HepG2 (cell line): ENCODE data around the gene CDV3. TPM values are rescaled to one million over a fixed set of nuclear protein-coding genes. Genes with fewer than 3 reads are reported as not detected.

Experiments used
- CREB1 ChIP-seq, 2 experiments: fragments of 450-650 bp in 1 of 2; IDR thresholded peaks; 2 replicates each; pipeline ENCODE4 v1.6.1; 2016 to 2017; ENCODE audit warnings: control low read depth in 1 of 2, mild to moderate bottlenecking in 1 of 2, missing compliant biosample characterization in 1 of 2, missing genetic modification characterization in 1 of 2
- EZH2 ChIP-seq: conservative IDR thresholded peaks from 2 replicates; pipeline ENCODE4 v1.6.1; 2012; ENCODE audit warnings: mild to moderate bottlenecking, low read depth, low read length, moderate library complexity
- HDAC1 ChIP-seq: sonication (generic); formaldehyde crosslinking; IDR thresholded peaks from 2 replicates; pipeline ENCODE4 v1.5.1; 2020; ENCODE audit warnings: mild to moderate bottlenecking, missing genetic modification reagents
- MXI1 ChIP-seq: IDR thresholded peaks from 3 replicates; pipeline ENCODE4 v1.6.1; 2012; ENCODE audit warnings: low read depth, low read length, inconsistent platforms, borderline replicate concordance
- NR3C1 ChIP-seq: sonication (generic); formaldehyde crosslinking; IDR thresholded peaks from 2 replicates; pipeline ENCODE4 v1.4.0; 2020; ENCODE audit warnings: missing genetic modification reagents
- POLR2A ChIP-seq, 2 experiments: IDR thresholded peaks; 2 replicates each; pipeline ENCODE4 v1.6.1; 2011; ENCODE audit warnings: low read depth in 2 of 2, low read length in 2 of 2, mild to moderate bottlenecking in 1 of 2, moderate library complexity in 1 of 2; ENCODE audit not compliant: insufficient read depth in 1 of 2
- RBM22 ChIP-seq: fragments of 200-400 bp; formaldehyde crosslinking; optimal IDR thresholded peaks from 2 replicates; pipeline ENCODE3; 2017; ENCODE audit warnings: mild to moderate bottlenecking, low read length, moderate library complexity
- RFXANK ChIP-seq: IDR thresholded peaks from 2 replicates; pipeline ENCODE4 v1.6.1; 2016
- SALL1 ChIP-seq: sonication (generic); formaldehyde crosslinking; IDR thresholded peaks from 2 replicates; pipeline ENCODE4 v1.8.0; 2022; ENCODE audit warnings: mild to moderate bottlenecking, missing genetic modification reagents
- ZNF556 ChIP-seq: sonication (generic); formaldehyde crosslinking; IDR thresholded peaks from 2 replicates; pipeline ENCODE4 v1.4.0; 2020; ENCODE audit warnings: mild to moderate bottlenecking, missing genetic modification reagents, borderline replicate concordance
- ZNF660 ChIP-seq: sonication (generic); formaldehyde crosslinking; IDR thresholded peaks from 2 replicates; pipeline ENCODE4 v1.5.1; 2020; ENCODE audit warnings: mild to moderate bottlenecking, low read depth, missing genetic modification reagents, borderline replicate concordance
- ZNF703 ChIP-seq: sonication (generic); formaldehyde crosslinking; IDR thresholded peaks from 2 replicates; pipeline ENCODE4 v1.5.1; 2020; ENCODE audit warnings: missing genetic modification reagents, mild to moderate bottlenecking, moderate library complexity, borderline replicate concordance
- ZNF749 ChIP-seq: sonication (generic); formaldehyde crosslinking; IDR thresholded peaks from 2 replicates; pipeline ENCODE4 v1.8.0; 2022; ENCODE audit warnings: mild to moderate bottlenecking, missing genetic modification reagents, moderate library complexity, borderline replicate concordance
- polyA plus RNA-seq, 8 experiments: library from polyadenylated mRNA; depleted of rRNA in 3 of 8; stranded (reverse) in 7 of 8; unstranded in 1 of 8; fragments of >200 nt; fragmentation: Illumina TruSeq in 4 of 8; extraction: Trizol in 4 of 8; gene quantifications; 2 replicates each; pipeline versions ENCODE4 v1.2.1 to v1.2.3, GENCODE V29; 2011 to 2016; ENCODE audit warnings: low read depth in 4 of 8, missing spikeins in 1 of 8, mixed read lengths in 1 of 8; ENCODE audit not compliant: insufficient read depth in 1 of 8
- total RNA-seq, 5 experiments: library from RNA; depleted of rRNA; stranded (reverse); fragments of >200 nt; fragmentation: Illumina TruSeq; extraction: Trizol; gene quantifications; 2 replicates each; pipeline ENCODE4 v1.2.3, GENCODE V29; 2016; ENCODE audit warnings: low read depth in 1 of 5
- TF ChIP-seq, protein P1 (sequence below): sonication (generic); formaldehyde crosslinking; IDR thresholded peaks from 2 replicates; pipeline ENCODE4 v1.4.0; 2020; ENCODE audit warnings: missing genetic modification reagents, mild to moderate bottlenecking, borderline replicate concordance
- TF ChIP-seq, protein P2 (sequence below): sonication (generic); formaldehyde crosslinking; IDR thresholded peaks from 2 replicates; pipeline ENCODE4 v1.4.0; 2020; ENCODE audit warnings: missing genetic modification reagents
- TF ChIP-seq, protein P3 (sequence below): IDR thresholded peaks from 2 replicates; pipeline ENCODE4 v1.6.1; 2018; ENCODE audit warnings: missing genetic modification reagents
- TF ChIP-seq, protein P4 (sequence below): sonication (generic); formaldehyde crosslinking; IDR thresholded peaks from 2 replicates; pipeline ENCODE4 v1.8.1; 2023; ENCODE audit warnings: mild to moderate bottlenecking, moderate library complexity, missing genetic modification reagents
- TF ChIP-seq, protein P5 (sequence below): IDR thresholded peaks from 2 replicates; pipeline ENCODE4 v1.6.1; 2016; ENCODE audit warnings: missing compliant biosample characterization, missing genetic modification reagents, borderline replicate concordance
- TF ChIP-seq, protein P6 (sequence below): sonication (generic); formaldehyde crosslinking; IDR thresholded peaks from 2 replicates; pipeline ENCODE4 v1.8.0; 2022; ENCODE audit warnings: missing genetic modification reagents, mild to moderate bottlenecking, moderate library complexity, borderline replicate concordance

The CDV3 gene
- total and polyA plus RNA-seq, 2 of the 13 experiments (the other 11 are each of a cell fraction or from before 2014, with no cell fraction given): 46.6 to 145 TPM

DNA sequence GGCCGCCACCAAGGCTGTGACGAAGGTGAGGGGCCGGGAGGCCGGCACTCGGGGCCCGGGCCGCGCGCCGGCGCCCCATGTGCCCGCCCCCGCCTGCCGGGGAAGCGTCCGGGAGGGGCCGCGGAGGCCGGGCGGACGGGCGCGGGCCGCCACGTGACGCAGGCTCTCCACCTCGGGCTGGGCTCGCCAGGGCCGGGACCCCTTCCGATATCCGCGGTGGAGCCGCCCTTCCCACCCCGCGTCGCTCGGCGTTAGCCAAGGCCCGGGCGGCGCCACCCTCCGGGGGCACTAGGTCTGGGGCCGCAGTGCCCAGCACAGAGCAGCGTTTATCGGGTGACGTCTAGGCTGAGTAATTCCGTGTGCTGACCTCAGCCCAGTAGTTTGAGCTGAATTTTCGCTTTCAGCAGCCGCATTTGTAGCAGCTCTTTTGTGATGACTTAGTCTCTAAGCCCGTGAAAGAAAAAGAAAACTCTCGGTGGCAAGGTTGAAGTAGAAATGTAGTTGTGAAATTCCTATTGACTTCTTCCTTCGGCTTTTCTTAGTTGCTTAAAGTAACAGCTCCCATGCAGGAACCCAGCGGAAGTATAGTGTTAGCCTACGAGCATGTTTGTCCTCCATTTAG lies 885 bp downstream of the CDV3 start (continued):
- TF ChIP-seq ZNF749 (CRISPR knock-in tag) (no peak), SALL1 (CRISPR knock-in tag) (peak; percentile 53; the same call in 1 of the 2 replicates), CREB1 (IDR thresholded peaks at IDR 0.05) (0 out of 2 replicates have a peak, but pooled peaks have one; percentile 36), CREB1 (CRISPR knock-in tag; IDR thresholded peaks at IDR 0.05) (no peak), MXI1 (peak; percentile 48; the same call in 1 of the 3 replicates), ZNF660 (no peak), ZNF556 (CRISPR knock-in tag) (no peak), ZNF703 (CRISPR knock-in tag) (no peak), EZH2 (no peak), RBM22 (no peak), POLR2A (IDR thresholded peaks at IDR 0.05; ENCODE audit: insufficient read depth in 1 of 2, low read depth in 2 of 2, low read length in 2 of 2) (peak; percentile 32 to 43; a peak in 2 of 4 replicates), RFXANK (CRISPR knock-in tag) (no peak), NR3C1 (CRISPR knock-in tag) (no peak), HDAC1 (CRISPR knock-in tag) (peak; percentile 68)
- TF ChIP-seq, protein P1, sequence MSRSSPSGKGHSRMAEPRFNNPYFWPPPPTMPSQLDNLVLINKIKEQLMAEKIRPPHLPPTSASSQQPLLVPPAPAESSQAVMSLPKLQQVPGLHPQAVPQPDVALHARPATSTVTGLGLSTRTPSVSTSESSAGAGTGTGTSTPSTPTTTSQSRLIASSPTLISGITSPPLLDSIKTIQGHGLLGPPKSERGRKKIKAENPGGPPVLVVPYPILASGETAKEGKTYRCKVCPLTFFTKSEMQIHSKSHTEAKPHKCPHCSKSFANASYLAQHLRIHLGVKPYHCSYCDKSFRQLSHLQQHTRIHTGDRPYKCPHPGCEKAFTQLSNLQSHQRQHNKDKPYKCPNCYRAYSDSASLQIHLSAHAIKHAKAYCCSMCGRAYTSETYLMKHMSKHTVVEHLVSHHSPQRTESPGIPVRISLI (CRISPR knock-in tag): no peak
- TF ChIP-seq, protein P2, sequence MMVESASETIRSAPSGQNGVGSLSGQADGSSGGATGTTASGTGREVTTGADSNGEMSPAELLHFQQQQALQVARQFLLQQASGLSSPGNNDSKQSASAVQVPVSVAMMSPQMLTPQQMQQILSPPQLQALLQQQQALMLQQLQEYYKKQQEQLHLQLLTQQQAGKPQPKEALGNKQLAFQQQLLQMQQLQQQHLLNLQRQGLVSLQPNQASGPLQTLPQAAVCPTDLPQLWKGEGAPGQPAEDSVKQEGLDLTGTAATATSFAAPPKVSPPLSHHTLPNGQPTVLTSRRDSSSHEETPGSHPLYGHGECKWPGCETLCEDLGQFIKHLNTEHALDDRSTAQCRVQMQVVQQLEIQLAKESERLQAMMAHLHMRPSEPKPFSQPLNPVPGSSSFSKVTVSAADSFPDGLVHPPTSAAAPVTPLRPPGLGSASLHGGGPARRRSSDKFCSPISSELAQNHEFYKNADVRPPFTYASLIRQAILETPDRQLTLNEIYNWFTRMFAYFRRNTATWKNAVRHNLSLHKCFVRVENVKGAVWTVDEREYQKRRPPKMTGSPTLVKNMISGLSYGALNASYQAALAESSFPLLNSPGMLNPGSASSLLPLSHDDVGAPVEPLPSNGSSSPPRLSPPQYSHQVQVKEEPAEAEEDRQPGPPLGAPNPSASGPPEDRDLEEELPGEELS (CRISPR knock-in tag): no peak
- TF ChIP-seq, protein P3, sequence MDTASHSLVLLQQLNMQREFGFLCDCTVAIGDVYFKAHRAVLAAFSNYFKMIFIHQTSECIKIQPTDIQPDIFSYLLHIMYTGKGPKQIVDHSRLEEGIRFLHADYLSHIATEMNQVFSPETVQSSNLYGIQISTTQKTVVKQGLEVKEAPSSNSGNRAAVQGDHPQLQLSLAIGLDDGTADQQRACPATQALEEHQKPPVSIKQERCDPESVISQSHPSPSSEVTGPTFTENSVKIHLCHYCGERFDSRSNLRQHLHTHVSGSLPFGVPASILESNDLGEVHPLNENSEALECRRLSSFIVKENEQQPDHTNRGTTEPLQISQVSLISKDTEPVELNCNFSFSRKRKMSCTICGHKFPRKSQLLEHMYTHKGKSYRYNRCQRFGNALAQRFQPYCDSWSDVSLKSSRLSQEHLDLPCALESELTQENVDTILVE (CRISPR knock-in tag): no peak
- TF ChIP-seq, protein P4, sequence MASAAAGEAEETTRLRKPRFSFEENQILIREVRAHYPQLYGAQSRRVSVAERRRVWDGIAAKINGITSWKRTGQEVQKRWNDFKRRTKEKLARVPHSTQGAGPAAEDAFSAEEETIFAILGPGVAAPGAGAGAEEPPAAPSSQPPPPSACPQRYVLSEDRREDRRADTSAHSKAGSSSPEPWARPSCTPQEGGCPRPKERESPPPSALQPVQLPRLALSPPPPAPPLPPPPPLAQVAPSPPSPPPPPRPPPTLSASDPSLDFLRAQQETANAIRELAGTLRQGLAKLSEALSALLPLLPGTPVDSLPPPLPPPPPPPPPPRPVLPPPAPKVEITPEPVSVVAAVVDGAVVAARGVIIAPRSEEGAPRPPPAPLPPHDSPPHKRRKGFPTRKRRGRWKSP: 0 out of 2 replicates have a peak, but pooled peaks have one; percentile 29
- TF ChIP-seq, protein P5, sequence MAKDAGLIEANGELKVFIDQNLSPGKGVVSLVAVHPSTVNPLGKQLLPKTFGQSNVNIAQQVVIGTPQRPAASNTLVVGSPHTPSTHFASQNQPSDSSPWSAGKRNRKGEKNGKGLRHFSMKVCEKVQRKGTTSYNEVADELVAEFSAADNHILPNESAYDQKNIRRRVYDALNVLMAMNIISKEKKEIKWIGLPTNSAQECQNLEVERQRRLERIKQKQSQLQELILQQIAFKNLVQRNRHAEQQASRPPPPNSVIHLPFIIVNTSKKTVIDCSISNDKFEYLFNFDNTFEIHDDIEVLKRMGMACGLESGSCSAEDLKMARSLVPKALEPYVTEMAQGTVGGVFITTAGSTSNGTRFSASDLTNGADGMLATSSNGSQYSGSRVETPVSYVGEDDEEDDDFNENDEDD (CRISPR knock-in tag): 0 out of 2 replicates have a peak, but pooled peaks have one; percentile 24
- TF ChIP-seq, protein P6, sequence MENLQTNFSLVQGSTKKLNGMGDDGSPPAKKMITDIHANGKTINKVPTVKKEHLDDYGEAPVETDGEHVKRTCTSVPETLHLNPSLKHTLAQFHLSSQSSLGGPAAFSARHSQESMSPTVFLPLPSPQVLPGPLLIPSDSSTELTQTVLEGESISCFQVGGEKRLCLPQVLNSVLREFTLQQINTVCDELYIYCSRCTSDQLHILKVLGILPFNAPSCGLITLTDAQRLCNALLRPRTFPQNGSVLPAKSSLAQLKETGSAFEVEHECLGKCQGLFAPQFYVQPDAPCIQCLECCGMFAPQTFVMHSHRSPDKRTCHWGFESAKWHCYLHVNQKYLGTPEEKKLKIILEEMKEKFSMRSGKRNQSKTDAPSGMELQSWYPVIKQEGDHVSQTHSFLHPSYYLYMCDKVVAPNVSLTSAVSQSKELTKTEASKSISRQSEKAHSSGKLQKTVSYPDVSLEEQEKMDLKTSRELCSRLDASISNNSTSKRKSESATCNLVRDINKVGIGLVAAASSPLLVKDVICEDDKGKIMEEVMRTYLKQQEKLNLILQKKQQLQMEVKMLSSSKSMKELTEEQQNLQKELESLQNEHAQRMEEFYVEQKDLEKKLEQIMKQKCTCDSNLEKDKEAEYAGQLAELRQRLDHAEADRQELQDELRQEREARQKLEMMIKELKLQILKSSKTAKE (CRISPR knock-in tag): no peak
